ENCODE data around the gene KCTD12.
"Not testable (repeated sequence)": the region's sequence is repeated elsewhere in the genome, so short reads cannot be mapped to it uniquely, and the experiment has no call there.

Gene KCTD12

GRCh38 chr13:76886292-76887075, at the start of gene KCTD12:
KCTD12 (minus strand) TSS chr13:76886405; CDS start chr13:76886148, 257 bp downstream.
- DNase-seq: peak; percentile 84

GRCh38 chr13:76934671-76935070, 48.5 kb upstream of the KCTD12 start:
- DNase-seq: no peak

GRCh38 chr13:76932076-76932475, 45.9 kb upstream of the KCTD12 start:
- no peak for DNase-seq

- no peak for DNase-seq
Observed at GRCh38 chr13:76929851-76930374, 43.7 kb upstream of the KCTD12 start.

- DNase-seq: no peak
Observed at GRCh38 chr13:76929320-76929719, 43.1 kb upstream of the KCTD12 start.

GRCh38 chr13:76928456-76928855, 42.3 kb upstream of the KCTD12 start:
- DNase-seq: no peak

- no peak for DNase-seq
Observed at GRCh38 chr13:76927955-76928354, 41.8 kb upstream of the KCTD12 start.

- no peak for DNase-seq
Observed at GRCh38 chr13:76925115-76925514, 38.9 kb upstream of the KCTD12 start.

GRCh38 chr13:76921516-76921915, 35.3 kb upstream of the KCTD12 start:
- no peak for DNase-seq

- not testable (repeated sequence) for DNase-seq
Observed at GRCh38 chr13:76917755-76918481, 31.7 kb upstream of the KCTD12 start.

GRCh38 chr13:76917095-76917494, 30.9 kb upstream of the KCTD12 start:
- no peak for DNase-seq

- no peak for DNase-seq
Observed at GRCh38 chr13:76913898-76914297, 27.7 kb upstream of the KCTD12 start.

GRCh38 chr13:76912476-76912875, 26.3 kb upstream of the KCTD12 start:
- DNase-seq: no peak

GRCh38 chr13:76904507-76904906, 18.3 kb upstream of the KCTD12 start:
- no peak for DNase-seq

- peak; percentile 71 for DNase-seq
Observed at GRCh38 chr13:76903544-76904162, 17.4 kb upstream of the KCTD12 start.

GRCh38 chr13:76899066-76899465, 12.9 kb upstream of the KCTD12 start:
- not testable (repeated sequence) for DNase-seq

GRCh38 chr13:76897171-76897570, 11.0 kb upstream of the KCTD12 start:
- DNase-seq: not testable (repeated sequence)

GRCh38 chr13:76894401-76895110, 8.4 kb upstream of the KCTD12 start:
- no peak for DNase-seq

- no peak for DNase-seq
Observed at GRCh38 chr13:76892488-76892887, 6.3 kb upstream of the KCTD12 start.

GRCh38 chr13:76890021-76890420, 3.8 kb upstream of the KCTD12 start:
- no peak for DNase-seq

- no peak for DNase-seq
Observed at GRCh38 chr13:76889254-76889653, 3.0 kb upstream of the KCTD12 start.

GRCh38 chr13:76888421-76888820, 2.2 kb upstream of the KCTD12 start:
- DNase-seq: no peak

- no peak for DNase-seq
Observed at GRCh38 chr13:76887076-76887563, 915 bp upstream of the KCTD12 start.

All from CD4-positive, alpha-beta T cell treated with Interferon gamma for 1 hour (primary cell).